Cerebellar cortex (tissue), 1 donor: Measurements from ENCODE around the gene PRR18.

Experiments used
- DNase-seq: peaks from one replicate; pipeline ENCODE4 v3.0.0-alpha.2; 2015; ENCODE audit warnings: low spot score

PRR18 gene

GRCh38 chr6:166333172-166333995 lies 25.2 kb upstream of the PRR18 start:
- no peak for DNase-seq

GRCh38 chr6:166331503-166332415 lies 23.6 kb upstream of the PRR18 start:
- DNase-seq = no peak

DNA sequence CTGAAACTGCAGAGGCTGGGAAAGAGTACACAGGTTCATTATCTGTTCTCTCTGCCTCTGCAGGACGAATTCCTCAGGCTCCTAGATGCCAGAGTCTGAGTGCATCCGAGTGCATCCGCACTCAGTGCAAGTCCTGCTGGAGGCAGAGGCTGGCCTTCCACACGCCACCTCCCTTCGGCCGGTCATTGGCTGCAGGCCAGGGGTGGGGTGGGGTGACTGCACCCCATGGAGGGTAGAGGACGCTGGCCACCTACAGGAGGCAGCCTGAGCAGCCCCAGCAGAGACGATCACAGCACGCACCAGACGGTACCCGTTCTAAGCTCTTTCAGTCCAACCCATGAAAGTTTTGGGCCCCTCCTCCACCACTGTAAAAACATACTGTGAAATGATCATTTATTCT lies 22.4 kb upstream of the PRR18 start:
- DNase-seq = no peak

DNA sequence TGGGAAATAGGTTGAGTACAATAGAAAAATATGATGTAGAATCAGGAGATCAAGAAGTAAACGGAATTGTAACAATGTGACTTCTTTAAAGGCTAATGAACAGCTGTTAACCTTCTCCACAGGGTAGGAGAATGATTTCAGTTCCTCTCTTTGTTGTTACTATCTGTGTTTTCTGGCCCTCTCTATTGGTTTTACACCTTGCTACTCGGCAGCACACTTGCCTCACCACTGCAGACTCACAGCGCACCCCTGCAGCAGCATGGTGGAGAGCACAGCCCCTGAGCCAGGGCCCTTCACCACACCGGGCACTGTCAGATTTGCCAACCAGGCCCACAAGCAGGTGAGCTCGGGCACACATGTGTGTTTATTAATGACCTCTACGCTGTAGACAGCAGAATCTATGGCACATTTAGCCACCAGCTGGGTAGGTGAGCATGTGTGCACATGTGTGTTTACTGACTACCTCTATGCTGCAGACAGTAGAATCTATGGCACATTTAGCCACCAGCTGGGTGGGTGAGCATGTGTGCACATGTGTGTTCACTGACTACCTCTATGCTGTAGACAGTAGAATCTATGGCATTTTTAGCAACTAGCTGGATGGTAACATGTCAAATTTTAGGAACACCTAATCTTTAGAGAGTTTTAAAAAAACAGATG lies 17.3 kb upstream of the PRR18 start:
- DNase-seq = no peak

GRCh38 chr6:166323395-166323794 lies 15.2 kb upstream of the PRR18 start:
- DNase-seq = no peak

GRCh38 chr6:166318649-166319600 lies 10.7 kb upstream of the PRR18 start:
- no peak for DNase-seq

GRCh38 chr6:166318227-166318626 lies 10.0 kb upstream of the PRR18 start:
- DNase-seq = no peak

DNA sequence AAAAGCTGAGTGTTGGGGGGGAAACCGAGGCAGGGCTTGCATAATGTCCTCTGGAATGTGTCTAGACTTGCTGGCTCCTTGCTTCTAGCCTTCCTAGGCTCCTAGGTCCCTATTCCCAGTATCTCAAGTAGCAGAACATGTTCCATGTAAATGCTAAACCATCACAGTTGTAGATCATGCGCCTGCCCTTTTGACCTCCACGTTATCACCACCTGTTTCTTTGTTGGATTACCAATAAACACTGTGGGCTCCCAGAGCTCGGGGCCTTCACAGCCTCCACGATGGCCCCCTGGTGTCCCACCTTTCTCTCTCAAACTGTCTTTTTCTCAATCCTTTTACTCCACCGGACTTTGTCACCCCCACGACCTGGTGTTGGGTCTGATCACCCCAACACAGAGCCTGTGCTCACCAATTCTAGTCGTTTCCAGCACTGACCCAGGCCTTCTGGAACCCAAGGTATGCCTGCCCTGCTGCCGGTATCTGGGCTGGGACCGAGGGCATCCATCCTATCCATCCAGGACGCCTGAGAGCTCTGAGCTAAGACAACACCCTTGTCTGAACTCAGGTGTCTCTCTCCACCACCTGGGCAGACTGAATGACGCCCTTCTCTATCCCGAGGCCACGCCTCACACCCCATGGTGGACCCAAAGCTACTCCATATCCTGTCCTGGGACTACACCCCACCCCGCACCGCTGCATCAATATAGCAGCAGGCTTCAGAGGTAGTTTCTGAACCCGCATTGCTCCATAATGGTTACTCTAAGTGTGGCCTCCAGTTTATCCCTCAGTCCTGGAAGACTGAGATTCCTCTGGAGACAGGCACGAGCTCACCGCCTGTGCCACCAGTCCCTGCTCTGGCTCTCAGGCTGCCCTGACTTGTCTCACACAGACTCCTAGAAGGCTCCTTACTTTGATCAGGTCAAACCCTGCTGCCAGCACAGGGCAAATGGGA lies 9.3 kb upstream of the PRR18 start:
- DNase-seq = no peak

GRCh38 chr6:166315436-166315835 lies 7.2 kb upstream of the PRR18 start:
- DNase-seq = no peak

- DNase-seq = no peak
Observed at GRCh38 chr6:166314454-166314853, 6.3 kb upstream of the PRR18 start.

DNA sequence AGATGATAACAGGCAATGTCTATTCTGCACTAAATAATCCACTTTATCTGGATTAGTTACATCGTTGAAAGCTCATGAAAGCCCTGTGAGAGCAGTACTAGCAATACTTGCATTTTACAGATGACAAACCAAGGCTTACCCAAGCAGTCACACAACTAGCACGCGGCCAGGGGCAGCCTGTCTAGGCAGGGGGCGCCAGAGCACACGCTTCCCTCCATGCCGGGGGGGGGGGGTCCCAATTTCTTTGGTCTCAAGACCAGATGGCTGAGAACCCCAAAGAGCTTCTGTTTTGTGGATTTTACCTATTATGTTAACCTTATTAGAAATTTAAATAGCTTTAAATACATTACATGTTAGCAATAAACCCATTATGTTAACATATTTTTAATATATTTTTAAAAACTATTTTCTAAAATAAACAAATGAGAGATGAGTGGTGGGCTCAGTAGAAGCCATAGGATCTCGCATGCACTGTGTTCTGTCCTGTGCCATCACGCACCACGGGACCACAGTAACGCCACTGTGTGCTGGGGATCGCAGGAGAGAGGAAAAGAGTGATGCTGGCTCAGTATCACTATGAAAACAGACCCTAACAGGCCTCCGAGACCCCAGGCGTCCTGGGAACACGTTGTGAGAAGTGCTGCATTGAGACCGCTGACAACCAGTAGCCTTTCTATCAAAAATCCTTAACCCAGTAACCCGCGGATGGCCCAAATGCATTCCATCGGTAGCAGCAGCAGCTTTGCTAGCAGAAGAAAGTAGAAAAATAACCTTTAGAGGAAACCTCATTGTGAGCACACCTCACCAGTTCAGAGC lies 5.3 kb upstream of the PRR18 start:
- DNase-seq = peak; percentile 42

DNA sequence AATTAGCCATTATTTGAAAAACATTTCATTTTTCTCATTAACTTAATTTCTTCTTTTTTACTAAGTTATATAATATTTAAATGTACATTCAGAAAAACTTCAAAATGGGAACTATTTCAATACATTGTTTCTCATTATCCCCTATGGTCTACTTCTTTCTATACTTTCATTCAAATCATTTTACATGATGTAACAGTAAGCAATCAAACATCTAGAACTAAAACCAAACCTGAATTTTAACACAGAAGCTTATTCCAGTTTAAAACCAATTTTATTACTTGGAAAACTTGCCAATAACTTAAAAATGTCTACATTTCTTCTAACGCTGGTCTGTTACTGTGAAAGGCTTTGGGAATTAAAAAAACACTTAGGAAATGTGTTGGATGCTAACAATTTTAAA lies 4.6 kb upstream of the PRR18 start:
- no peak for DNase-seq

- DNase-seq = no peak
Observed at GRCh38 chr6:166310634-166311033, 2.4 kb upstream of the PRR18 start.

DNA sequence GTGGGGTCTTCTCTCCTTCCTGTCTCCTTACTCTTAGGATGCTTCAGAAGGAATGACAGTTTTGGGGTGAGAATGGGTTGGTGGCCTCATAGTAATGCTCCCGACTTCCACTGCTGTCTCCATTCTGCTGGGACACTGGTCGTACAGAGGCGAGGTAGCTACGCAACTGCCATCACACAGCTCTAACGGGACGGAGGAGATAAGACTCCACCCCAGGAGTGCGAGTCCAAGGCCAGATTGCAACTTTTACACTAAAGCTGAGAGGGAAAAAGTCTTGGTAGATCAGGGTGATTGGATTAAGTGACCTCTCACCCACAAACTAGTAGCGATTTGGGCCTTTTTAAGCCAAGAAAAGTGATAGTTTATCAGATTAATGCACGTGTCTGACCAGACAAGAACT lies 1.8 kb upstream of the PRR18 start:
- DNase-seq = no peak

DNA sequence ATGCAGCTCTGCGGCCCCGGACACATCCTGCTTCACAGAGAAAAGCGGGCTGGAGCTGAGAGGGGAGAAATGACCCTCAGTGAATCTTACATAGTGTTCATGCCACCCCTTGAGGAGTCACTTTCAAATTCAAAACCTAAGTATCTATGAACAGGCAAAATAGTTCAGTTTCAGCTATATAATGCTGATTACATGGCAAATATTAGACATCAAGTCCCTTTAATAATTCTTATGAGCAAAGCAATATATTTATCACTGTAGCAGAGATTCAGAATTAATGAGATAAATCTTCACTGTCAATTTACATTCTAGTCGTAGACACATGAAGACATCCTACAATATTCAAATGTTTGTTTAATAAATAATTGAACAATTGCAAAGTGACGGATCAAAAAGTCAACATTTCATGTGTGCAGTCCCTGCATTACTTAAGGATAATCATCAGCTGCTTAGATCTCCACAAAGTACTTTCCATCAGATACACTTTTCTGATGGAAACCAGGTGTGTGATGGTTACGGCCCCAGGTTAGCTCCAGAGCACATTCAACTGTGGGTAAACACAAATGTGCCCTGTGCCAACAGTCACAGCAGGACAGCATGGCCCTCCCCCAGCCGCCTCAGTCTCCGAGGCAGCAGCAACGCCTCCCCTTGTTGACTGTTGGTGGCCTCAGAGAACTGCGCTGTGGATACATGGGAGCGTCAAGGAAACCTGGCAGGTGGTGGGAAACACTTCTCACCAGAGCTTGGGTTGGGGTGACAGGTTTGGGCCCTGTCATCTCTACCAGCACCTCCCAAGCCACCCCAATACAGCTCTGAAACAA lies 787 bp upstream of the PRR18 start:
- DNase-seq = no peak

GRCh38 chr6:166307082-166308032 lies 835 bp downstream of the PRR18 start:
- DNase-seq = no peak

GRCh38 chr6:166306378-166307081 lies 1.7 kb downstream of the PRR18 start:
- no peak for DNase-seq
